SU-DHL-6 (cell line): ENCODE data around the gene CUL1.
"Not testable (repeated sequence)": the region's sequence is repeated elsewhere in the genome, so short reads cannot be mapped to it uniquely, and the experiment has no call there.

Experiments
- H2AFZ ChIP-seq: fragments of 200-600 bp; sonication (generic); 2 replicates; pipeline ENCODE4 v1.6.1; 2014; ENCODE audit warnings: low read depth, mild to moderate bottlenecking, moderate library complexity, mixed read lengths, antibody characterized with exemption, low read length; ENCODE audit not compliant: severe bottlenecking
- H3F3A ChIP-seq: fragments of 200-600 bp; shearing (Covaris generic); 2 replicates; pipeline ENCODE4 v1.6.0; 2016; ENCODE audit warnings: antibody characterized with exemption, mild to moderate bottlenecking; ENCODE audit not compliant: insufficient read depth
- H3K27ac ChIP-seq: fragments of 200-600 bp; sonication (generic); 2 replicates; pipeline ENCODE4 v1.5.1; 2016; ENCODE audit warnings: low read depth, mild to moderate bottlenecking, low read length, moderate library complexity, mixed read lengths
- H3K27me3 ChIP-seq: fragments of 200-600 bp; sonication (generic), shearing (Covaris generic); 2 replicates; pipeline ENCODE4 v1.6.0; 2014; ENCODE audit warnings: mild to moderate bottlenecking, low read length
- H3K36me3 ChIP-seq: fragments of 200-600 bp; sonication (generic); 2 replicates; pipeline ENCODE4 v1.6.1; 2014; ENCODE audit warnings: mild to moderate bottlenecking, low read length, mixed read lengths
- H3K4me2 ChIP-seq: fragments of 300-600, 200-600 bp; shearing (Covaris generic), sonication (generic); 2 replicates; pipeline ENCODE4 v1.6.0; 2014; ENCODE audit warnings: low read length, low read depth, mild to moderate bottlenecking; ENCODE audit not compliant: poor library complexity, severe bottlenecking
- H3K4me3 ChIP-seq: fragments of 200-600 bp; sonication (generic); 2 replicates; pipeline ENCODE4 v1.5.1; 2014; ENCODE audit warnings: antibody characterized with exemption, low read length, mild to moderate bottlenecking, mixed read lengths; ENCODE audit not compliant: insufficient read depth, poor library complexity, severe bottlenecking
- H3K79me2 ChIP-seq: fragments of 200-600 bp; sonication (generic); 2 replicates; pipeline ENCODE4 v1.6.1; 2014; ENCODE audit warnings: mild to moderate bottlenecking, low read length, moderate library complexity; ENCODE audit not compliant: insufficient read depth
- H3K9ac ChIP-seq: fragments of 200-600 bp; sonication (generic); 2 replicates; pipeline ENCODE4 v1.7.0; 2014; ENCODE audit warnings: mild to moderate bottlenecking, low read length
- H3K9me2 ChIP-seq: fragments of 200-600 bp; sonication (generic); replicated peaks from 2 replicates; pipeline ENCODE4 v1.6.1; 2014; ENCODE audit warnings: low read length; ENCODE audit not compliant: insufficient read depth
- H3K9me3 ChIP-seq: fragments of 200-600 bp; sonication (generic); 2 replicates; pipeline ENCODE4 v1.6.1; 2014; ENCODE audit warnings: low read length, mixed read lengths; ENCODE audit not compliant: insufficient read depth
- H4K20me1 ChIP-seq: fragments of 200-600 bp; sonication (generic); 2 replicates; pipeline ENCODE4 v1.6.1; 2014; ENCODE audit warnings: low read depth, mild to moderate bottlenecking, antibody characterized with exemption, low read length, moderate library complexity, mixed read lengths
- EZH2phosphoT487 ChIP-seq: fragments of 200-600 bp; sonication (generic), shearing (Covaris generic); conservative IDR thresholded peaks from 2 replicates; pipeline ENCODE4 v1.6.1; 2018; ENCODE audit warnings: mild to moderate bottlenecking, antibody characterized with exemption, low read length, moderate library complexity, mixed read lengths
- TF ChIP-seq, protein P1 (sequence below): fragments of 200-600 bp; sonication (generic); IDR thresholded peaks from one replicate; pipeline ENCODE4 v1.5.1; 2017; ENCODE audit warnings: antibody characterized with exemption, mild to moderate bottlenecking, low read length, moderate library complexity; ENCODE audit not compliant: insufficient read depth, poor library complexity, severe bottlenecking

CUL1 gene

DNA sequence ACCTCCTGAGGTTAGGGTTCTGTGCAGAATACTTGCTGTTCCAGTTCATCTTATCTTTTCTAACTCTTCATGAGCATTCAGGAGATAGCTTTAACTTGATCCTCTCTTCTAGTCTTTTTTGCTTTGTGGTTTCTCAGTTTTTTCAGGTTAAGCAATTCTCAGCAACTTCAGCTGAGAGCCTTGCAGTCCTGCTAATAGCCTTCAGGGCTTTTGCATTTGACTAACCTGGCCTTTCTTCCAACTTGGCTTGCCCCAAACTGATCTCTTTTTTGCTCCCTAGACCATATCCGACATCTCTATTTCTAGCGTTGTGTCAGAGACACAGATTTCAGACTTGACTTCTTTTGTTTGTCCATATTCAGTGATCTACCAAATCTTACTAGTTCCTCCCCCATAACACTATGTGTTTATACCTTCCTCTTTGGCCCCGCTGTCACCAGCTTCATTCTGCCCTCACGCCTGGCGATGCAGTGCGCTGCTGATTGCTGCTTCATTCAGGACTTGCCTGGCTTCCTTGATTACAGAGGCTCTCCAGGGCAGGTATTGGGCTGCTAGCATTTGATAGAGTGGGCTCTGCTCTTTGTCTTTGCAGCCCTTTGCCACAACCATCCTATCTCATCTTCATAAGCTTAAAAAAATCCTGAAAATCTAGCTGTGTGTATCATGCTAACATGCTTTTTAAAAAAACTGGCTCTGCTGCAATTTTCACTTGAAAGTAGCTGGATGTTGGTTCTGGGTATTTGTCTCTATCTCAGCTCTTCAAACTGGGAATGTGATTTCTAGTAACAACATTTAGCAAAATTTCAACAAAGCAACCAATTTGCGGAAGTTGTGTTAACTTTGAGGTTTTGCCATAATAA is 9.6 kb downstream of the CUL1 start:
- no peak overlapping the region for H3K4me2 ChIP-seq
- no peaks in the 10 kb centered on the region for H3K9me3 ChIP-seq
- H4K20me1 ChIP-seq = peaks cover 69% of the 10 kb centered on the region
- H3K79me2 ChIP-seq = peaks cover 99% of the 10 kb centered on the region
- no peak overlapping the region for H3K4me3 ChIP-seq
- no peaks in the 10 kb centered on the region for H3K9me2 ChIP-seq
- no peaks in the 10 kb centered on the region for H3K27me3 ChIP-seq
- no peaks in the 10 kb centered on the region for H3K36me3 ChIP-seq
- no peak overlapping the region for H2AFZ ChIP-seq
- H3K27ac ChIP-seq = no peak overlapping the region
- peaks cover 6% of the 10 kb centered on the region; the same call in 1 of the 2 replicates for H3F3A ChIP-seq
- no peak overlapping the region for H3K9ac ChIP-seq
- TF ChIP-seq EZH2phosphoT487 = no peak
- TF ChIP-seq, protein P1, sequence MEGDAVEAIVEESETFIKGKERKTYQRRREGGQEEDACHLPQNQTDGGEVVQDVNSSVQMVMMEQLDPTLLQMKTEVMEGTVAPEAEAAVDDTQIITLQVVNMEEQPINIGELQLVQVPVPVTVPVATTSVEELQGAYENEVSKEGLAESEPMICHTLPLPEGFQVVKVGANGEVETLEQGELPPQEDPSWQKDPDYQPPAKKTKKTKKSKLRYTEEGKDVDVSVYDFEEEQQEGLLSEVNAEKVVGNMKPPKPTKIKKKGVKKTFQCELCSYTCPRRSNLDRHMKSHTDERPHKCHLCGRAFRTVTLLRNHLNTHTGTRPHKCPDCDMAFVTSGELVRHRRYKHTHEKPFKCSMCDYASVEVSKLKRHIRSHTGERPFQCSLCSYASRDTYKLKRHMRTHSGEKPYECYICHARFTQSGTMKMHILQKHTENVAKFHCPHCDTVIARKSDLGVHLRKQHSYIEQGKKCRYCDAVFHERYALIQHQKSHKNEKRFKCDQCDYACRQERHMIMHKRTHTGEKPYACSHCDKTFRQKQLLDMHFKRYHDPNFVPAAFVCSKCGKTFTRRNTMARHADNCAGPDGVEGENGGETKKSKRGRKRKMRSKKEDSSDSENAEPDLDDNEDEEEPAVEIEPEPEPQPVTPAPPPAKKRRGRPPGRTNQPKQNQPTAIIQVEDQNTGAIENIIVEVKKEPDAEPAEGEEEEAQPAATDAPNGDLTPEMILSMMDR = no peak

DNA sequence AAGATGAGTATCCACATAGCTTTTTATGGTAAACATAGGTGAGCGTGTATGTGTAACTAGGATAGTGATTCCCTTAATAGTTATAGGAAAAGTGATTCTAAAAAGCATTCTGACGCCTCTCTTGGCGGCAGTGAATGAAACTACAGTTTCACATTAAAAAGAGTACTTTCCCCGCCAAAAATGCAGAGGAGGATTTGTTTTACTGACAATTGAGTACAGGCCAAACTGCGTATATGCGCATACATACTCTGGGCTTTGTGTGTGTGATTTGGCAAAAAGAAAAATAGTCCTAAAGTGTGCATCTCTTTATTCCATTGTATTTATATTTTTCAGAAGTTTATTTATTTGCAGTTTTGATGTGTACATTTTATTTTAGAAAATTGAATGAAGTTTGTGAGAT is 10.3 kb downstream of the CUL1 start:
- H3K9ac ChIP-seq = no peak overlapping the region
- no peak overlapping the region for H3K4me3 ChIP-seq
- peaks cover 6% of the 10 kb centered on the region; the same call in 1 of the 2 replicates for H3F3A ChIP-seq
- H3K27ac ChIP-seq = no peak overlapping the region
- H3K4me2 ChIP-seq = no peak overlapping the region
- H3K27me3 ChIP-seq = no peaks in the 10 kb centered on the region
- peaks cover 71% of the 10 kb centered on the region for H4K20me1 ChIP-seq
- H3K9me3 ChIP-seq = no peaks in the 10 kb centered on the region
- H2AFZ ChIP-seq = no peak overlapping the region
- H3K9me2 ChIP-seq = no peaks in the 10 kb centered on the region
- TF ChIP-seq, protein P1 = no peak
- TF ChIP-seq EZH2phosphoT487 = no peak
- no peaks in the 10 kb centered on the region for H3K36me3 ChIP-seq
- peaks cover 99% of the 10 kb centered on the region for H3K79me2 ChIP-seq

DNA sequence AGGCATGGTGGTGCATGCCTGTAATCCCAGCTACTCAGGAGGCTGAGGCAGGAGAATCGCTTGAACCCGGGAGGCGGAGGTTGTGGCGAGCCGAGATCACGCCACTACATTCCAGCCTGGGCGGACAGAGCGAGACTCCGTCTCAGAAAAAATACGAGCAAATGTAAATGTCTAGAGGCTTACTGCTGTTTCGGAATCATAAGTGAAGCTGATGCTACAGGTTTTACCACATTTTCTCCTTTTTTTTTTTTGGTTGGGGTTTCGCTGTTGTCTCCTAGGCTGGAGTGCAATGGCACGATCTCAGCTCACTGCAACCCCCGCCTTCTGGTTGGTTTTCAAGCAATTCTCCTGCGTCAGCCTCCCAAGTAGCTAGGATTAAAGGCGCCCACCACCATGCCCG is 11.7 kb downstream of the CUL1 start:
- not testable (repeated sequence) for H3K9ac ChIP-seq, H3K4me2 ChIP-seq, H3K27ac ChIP-seq, H3F3A ChIP-seq, H3K9me2 ChIP-seq, H3K27me3 ChIP-seq, H3K9me3 ChIP-seq, H2AFZ ChIP-seq, H3K36me3 ChIP-seq, H3K4me3 ChIP-seq
- Histone ChIP-seq H4K20me1 (peaks cover 71% of the 10 kb centered on the region), H3K79me2 (peaks cover 99% of the 10 kb centered on the region)
